ENCODE measurements around the gene PSKH1.

The PSKH1 gene

GRCh38 chr16:67963292-67963661 is 70.2 kb downstream of the PSKH1 start:
- H3K4me3 ChIP-seq (ENCODE audit: low read depth, low read length): no peak overlapping the region
- TF ChIP-seq CTCF (conservative IDR thresholded peaks at IDR 0.05; ENCODE audit: low read depth, low read length): no peak
- no peak for DNase-seq (ENCODE audit: low read depth)

GRCh38 chr16:67963662-67964321 is 70.7 kb downstream of the PSKH1 start:
- TF ChIP-seq CTCF (conservative IDR thresholded peaks at IDR 0.05; ENCODE audit: low read depth, low read length): no peak
- peak overlapping the region; percentile 34 for H3K4me3 ChIP-seq (ENCODE audit: low read depth, low read length)
- DNase-seq (ENCODE audit: low read depth): peak; percentile 26

- no peak for TF ChIP-seq CTCF (conservative IDR thresholded peaks at IDR 0.05; ENCODE audit: low read depth, low read length)
- DNase-seq (ENCODE audit: low read depth): no peak
- no peak overlapping the region for H3K4me3 ChIP-seq (ENCODE audit: low read depth, low read length)
These were observed 71.5 kb downstream of the PSKH1 start for GRCh38 chr16:67964477-67965131.

GRCh38 chr16:67965668-67966548 is 72.9 kb downstream of the PSKH1 start:
- peak overlapping the region; percentile 84 for H3K4me3 ChIP-seq (ENCODE audit: low read depth, low read length)
- no peak for TF ChIP-seq CTCF (conservative IDR thresholded peaks at IDR 0.05; ENCODE audit: low read depth, low read length)
- peak; percentile 48 for DNase-seq (ENCODE audit: low read depth)

- peak overlapping the region; percentile 84 for H3K4me3 ChIP-seq (ENCODE audit: low read depth, low read length)
- no peak for TF ChIP-seq CTCF (conservative IDR thresholded peaks at IDR 0.05; ENCODE audit: low read depth, low read length)
- peak; percentile 37 for DNase-seq (ENCODE audit: low read depth)
These were observed 73.6 kb downstream of the PSKH1 start for GRCh38 chr16:67966549-67967182.

- TF ChIP-seq CTCF (conservative IDR thresholded peaks at IDR 0.05; ENCODE audit: low read depth, low read length): no peak
- peak; percentile 37 for DNase-seq (ENCODE audit: low read depth)
- H3K4me3 ChIP-seq (ENCODE audit: low read depth, low read length): peak overlapping the region; percentile 84
These were observed 74.3 kb downstream of the PSKH1 start for GRCh38 chr16:67967183-67967957.
